Fibroblast of the aortic adventitia (primary cell): ENCODE measurements around the gene DNAH10. TPM values are rescaled to one million over a fixed set of nuclear protein-coding genes. Genes with fewer than 3 reads are reported as not detected.

Experiments used
- DNase-seq: peaks from one replicate; pipeline ENCODE4 v3.0.0-alpha.2; 2010; ENCODE audit warnings: low read depth
- H3K4me3 ChIP-seq: 2 replicates; pipeline ENCODE4 v1.5.1; 2011; ENCODE audit warnings: low read depth, mild to moderate bottlenecking, control low read depth, low read length, moderate library complexity
- total RNA-seq: library from RNA; depleted of rRNA; stranded (reverse); fragments of >200 nt; gene quantifications from 2 replicates; pipeline ENCODE4 v1.2.3, GENCODE V29; 2012; ENCODE audit warnings: low replicate concordance
- TF ChIP-seq, protein P1 (sequence below): IDR thresholded peaks from 2 replicates; pipeline ENCODE4 v1.5.1; 2011; ENCODE audit warnings: mild to moderate bottlenecking, low read length, control low read depth, inconsistent platforms; ENCODE audit not compliant: insufficient read depth

The DNAH10 gene
- total RNA-seq, 1 donor = 0.18 TPM

DNA sequence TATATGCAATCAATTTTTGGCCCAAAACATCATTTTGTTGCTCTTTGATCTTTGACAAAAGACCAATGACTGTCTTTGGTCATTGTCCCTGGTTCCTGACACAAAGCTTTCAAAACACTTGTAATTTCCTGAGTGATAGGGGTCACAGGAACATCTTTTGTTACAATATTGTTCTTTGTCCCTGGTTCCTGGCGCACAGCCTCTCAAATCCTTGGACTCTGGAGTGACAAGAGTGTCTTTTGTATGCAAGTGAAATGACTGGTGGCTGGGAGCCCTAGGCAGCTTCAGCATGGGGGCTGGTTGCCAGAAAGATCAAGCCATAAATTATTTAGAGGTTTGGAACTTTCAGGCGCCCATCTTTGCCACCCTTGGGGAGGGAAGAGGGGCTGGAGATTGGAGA, 53.9 kb downstream of the DNAH10 start:
- TF ChIP-seq, protein P1, sequence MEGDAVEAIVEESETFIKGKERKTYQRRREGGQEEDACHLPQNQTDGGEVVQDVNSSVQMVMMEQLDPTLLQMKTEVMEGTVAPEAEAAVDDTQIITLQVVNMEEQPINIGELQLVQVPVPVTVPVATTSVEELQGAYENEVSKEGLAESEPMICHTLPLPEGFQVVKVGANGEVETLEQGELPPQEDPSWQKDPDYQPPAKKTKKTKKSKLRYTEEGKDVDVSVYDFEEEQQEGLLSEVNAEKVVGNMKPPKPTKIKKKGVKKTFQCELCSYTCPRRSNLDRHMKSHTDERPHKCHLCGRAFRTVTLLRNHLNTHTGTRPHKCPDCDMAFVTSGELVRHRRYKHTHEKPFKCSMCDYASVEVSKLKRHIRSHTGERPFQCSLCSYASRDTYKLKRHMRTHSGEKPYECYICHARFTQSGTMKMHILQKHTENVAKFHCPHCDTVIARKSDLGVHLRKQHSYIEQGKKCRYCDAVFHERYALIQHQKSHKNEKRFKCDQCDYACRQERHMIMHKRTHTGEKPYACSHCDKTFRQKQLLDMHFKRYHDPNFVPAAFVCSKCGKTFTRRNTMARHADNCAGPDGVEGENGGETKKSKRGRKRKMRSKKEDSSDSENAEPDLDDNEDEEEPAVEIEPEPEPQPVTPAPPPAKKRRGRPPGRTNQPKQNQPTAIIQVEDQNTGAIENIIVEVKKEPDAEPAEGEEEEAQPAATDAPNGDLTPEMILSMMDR = no peak
- DNase-seq = no peak
- H3K4me3 ChIP-seq = no peak overlapping the region

DNA sequence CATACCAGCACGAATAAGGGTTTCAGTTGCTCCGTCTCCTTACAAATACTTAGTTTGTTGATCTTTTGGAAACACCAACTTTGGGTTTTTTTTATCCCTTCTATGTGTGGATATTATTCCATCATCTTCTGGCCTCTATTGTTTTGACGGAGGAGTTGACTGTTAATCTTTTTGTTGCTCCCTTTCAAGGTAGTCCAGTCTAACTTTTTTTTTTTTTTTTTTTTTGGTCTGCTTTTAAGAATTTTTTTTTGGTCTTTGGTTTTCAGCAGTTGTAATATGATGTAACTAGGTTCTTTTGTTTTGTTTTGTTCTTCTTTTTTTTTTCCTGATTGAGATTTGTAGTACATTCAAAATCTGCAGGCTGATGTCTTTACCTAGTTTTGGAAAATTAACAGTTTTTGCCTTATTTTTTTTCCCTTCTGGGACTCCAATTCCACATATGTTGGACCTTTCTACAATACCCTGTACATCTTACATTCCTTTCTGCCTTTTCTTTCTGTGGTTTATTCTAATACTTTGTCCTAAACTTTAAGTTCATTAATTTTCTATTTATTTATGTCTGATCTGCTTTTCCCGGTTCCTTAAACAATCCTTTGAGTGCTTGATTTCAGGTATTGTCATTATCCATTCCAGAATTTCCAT, 54.9 kb downstream of the DNAH10 start:
- no peak for DNase-seq
- TF ChIP-seq, protein P1 = no peak
- H3K4me3 ChIP-seq = no peak overlapping the region

DNA sequence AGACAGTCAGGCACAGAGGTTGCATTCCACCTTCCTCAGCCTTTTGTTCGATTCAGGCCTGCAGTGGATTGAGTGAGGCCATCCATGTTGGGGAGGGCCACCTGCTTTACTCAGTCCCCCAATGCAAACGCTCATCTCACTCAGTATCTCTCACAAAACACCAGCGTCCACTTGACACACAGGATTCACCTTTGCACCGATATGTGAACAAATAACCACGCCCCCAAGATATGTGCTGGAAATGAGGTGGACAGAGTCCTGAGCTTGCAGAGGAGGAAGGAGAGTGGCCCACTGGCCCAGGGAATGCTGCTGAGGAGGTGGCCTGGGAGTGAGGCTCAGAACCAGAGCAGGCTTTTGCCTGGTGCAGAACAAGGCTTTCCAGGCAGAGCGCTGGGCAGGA, 60.7 kb downstream of the DNAH10 start:
- no peak overlapping the region for H3K4me3 ChIP-seq
- TF ChIP-seq, protein P1 = no peak
- no peak for DNase-seq

DNA sequence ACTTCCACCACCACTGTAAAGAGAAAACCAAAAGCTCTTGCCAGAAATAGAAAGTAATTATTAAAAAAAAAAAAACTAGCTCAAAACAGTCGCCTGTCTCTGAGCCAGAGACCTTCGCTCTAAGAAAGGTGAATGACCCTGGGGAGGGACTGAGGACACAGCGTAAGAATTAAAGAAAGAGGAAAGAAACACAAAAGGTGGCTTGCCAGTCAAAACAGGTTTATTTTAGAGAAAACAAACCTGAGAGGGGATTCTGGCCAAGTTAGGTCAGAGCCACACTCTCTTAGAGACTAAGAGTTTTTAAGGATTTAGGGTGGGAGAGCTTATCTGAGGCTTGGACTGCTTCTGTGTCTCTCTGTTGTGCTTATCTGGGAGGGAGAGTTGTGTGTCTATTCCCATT, 66.0 kb downstream of the DNAH10 start:
- no peak overlapping the region for H3K4me3 ChIP-seq
- DNase-seq = no peak
- TF ChIP-seq, protein P1 = no peak

DNA sequence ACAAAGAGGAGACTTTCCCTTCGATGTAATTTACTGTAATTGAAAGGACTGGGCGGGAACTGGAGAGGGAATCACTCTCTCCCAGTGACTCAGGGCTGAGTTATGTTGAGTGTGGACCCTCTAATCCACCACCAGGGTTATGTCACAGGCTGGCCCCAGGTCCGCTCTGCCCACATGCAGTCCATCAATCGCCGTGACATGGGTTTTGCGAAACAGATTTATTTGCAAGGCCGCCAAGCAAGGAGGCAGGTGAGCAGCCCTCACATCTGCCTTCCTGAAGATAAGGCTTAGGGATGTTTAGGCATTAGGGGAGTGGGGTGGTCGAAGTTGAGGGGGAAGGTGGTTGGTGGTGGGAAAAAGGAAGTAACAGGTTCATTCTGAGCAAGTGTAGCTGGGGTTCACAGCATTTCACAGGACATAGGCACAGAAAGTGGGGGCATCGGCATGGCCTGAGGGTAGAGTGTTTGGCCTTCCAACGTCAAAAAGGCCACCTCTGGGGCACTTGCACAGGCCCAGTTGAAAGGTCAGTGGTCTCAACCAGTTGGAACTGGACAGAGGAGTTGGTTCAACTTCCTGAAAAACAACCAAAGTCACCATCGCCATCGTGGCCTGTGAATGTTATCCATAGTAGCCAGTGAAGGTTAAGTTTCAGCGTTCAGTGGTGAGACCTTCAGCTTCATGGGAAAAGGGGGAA, 66.9 kb downstream of the DNAH10 start:
- DNase-seq = no peak
- H3K4me3 ChIP-seq = no peak overlapping the region

DNA sequence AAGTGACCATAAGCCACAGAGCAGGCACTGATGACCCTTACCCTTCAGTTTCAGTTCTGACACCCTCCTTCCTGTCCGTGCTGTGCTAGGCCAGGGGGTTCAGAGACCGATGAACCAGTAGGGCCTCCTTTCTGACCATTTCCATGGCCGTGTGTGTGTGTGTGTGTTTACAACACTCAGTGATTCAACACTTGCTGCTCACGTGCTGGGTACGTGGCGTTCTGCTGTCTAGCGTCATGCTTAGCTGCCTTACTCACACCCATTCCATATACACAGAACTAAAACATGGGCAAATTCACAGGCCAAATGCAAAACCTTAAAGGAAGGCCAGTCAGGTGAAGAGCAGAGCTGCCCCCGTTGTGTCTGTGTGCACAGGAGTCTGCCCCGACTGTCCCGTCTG, 67.5 kb downstream of the DNAH10 start:
- TF ChIP-seq, protein P1 = no peak
- DNase-seq = no peak
- no peak overlapping the region for H3K4me3 ChIP-seq

More for the DNA sequence above, 66.9 kb downstream of the DNAH10 start:
- TF ChIP-seq, protein P1 = no peak
